SU-DHL-6 (cell line): ENCODE data around the gene RTBDN.

Experiments
- CTCF ChIP-seq: fragments of 200-600 bp; sonication (generic); IDR thresholded peaks from one replicate; pipeline ENCODE4 v1.5.1; 2017; ENCODE audit warnings: antibody characterized with exemption, mild to moderate bottlenecking, low read length, moderate library complexity; ENCODE audit not compliant: insufficient read depth, poor library complexity, severe bottlenecking
- EZH2phosphoT487 ChIP-seq: fragments of 200-600 bp; sonication (generic), shearing (Covaris generic); conservative IDR thresholded peaks from 2 replicates; pipeline ENCODE4 v1.6.1; 2018; ENCODE audit warnings: mild to moderate bottlenecking, antibody characterized with exemption, low read length, moderate library complexity, mixed read lengths

GRCh38 chr19:12868540-12869112, 34.2 kb upstream of the RTBDN start:
- TF ChIP-seq CTCF (no peak), EZH2phosphoT487 (no peak)
